Progenitor cell of endocrine pancreas (in vitro differentiated cells): ENCODE results near the gene MRLN. TPM values are rescaled to one million over a fixed set of nuclear protein-coding genes. Genes with fewer than 3 reads are reported as not detected.

Experiments used
- DNase-seq: peaks from one replicate; pipeline ENCODE4 v3.0.0; 2021; ENCODE audit warnings: low spot score; ENCODE audit not compliant: unreplicated experiment
- H3K27ac Mint-ChIP-seq: 2 replicates; pipeline ENCODE4 v1.8.0; 2021; ENCODE audit warnings: mild to moderate bottlenecking, moderate library complexity, mixed read lengths
- H3K27me3 Mint-ChIP-seq: 2 replicates; pipeline ENCODE4 v1.8.0; 2021; ENCODE audit warnings: mixed read lengths
- H3K36me3 Mint-ChIP-seq: 2 replicates; pipeline ENCODE4 v1.8.0; 2022; ENCODE audit warnings: mixed read lengths; ENCODE audit not compliant: insufficient read depth
- H3K4me1 Mint-ChIP-seq: 2 replicates; pipeline ENCODE4 v1.8.0; 2021; ENCODE audit warnings: low read depth, mixed read lengths
- H3K4me3 Mint-ChIP-seq: 2 replicates; pipeline ENCODE4 v1.8.0; 2021; ENCODE audit warnings: low read depth, mild to moderate bottlenecking, moderate library complexity, mixed read lengths
- H3K9me3 Mint-ChIP-seq: 2 replicates; pipeline ENCODE4 v1.8.0; 2021; ENCODE audit warnings: low read depth, mixed read lengths
- CTCF ChIP-seq: fragments of 200-600 bp; sonication (generic); IDR thresholded peaks from one replicate; pipeline ENCODE4 v1.5.0; 2021; ENCODE audit warnings: antibody characterized with exemption, mild to moderate bottlenecking; ENCODE audit not compliant: unreplicated experiment
- total RNA-seq: library from RNA; stranded (reverse); gene quantifications from 2 replicates; pipeline ENCODE4 v1.2.1, GENCODE V29; 2021

MRLN gene
- total RNA-seq, 1 donor from 2014 or later = not detected

- TF ChIP-seq CTCF = no peak
- peaks cover 7% of the 10 kb centered on the region for H3K4me1 Mint-ChIP-seq
- H3K27ac Mint-ChIP-seq = no peak overlapping the region
- no peak overlapping the region for H3K4me3 Mint-ChIP-seq
- DNase-seq = no peak
- no peaks in the 10 kb centered on the region for H3K9me3 Mint-ChIP-seq
- no peaks in the 10 kb centered on the region for H3K27me3 Mint-ChIP-seq
- peaks cover 3% of the 10 kb centered on the region for H3K36me3 Mint-ChIP-seq
These were observed 50.9 kb downstream of the MRLN start for GRCh38 chr10:59702347-59702746.

DNA sequence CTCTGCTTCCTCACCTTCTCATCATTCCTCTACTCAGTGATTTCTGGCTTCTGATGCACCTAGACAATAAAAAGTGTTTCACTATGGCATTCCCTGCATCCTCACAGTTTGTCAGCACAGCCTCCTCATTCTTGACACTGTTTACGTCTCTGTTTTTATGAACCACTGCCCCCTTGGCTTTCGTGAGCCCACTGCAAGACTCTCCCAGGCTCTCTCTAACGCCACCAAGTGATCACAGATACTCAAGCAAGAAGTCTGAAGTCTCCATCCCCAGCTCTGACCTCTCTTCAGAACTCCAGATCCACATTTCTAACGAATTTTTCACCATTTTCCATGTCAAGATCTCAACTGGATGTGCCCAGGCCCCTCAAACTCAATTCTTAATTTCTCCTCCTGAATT is 52.5 kb downstream of the MRLN start:
- no peak overlapping the region for H3K4me3 Mint-ChIP-seq
- peaks cover 3% of the 10 kb centered on the region for H3K36me3 Mint-ChIP-seq
- H3K4me1 Mint-ChIP-seq = peaks cover 7% of the 10 kb centered on the region
- H3K27ac Mint-ChIP-seq = no peak overlapping the region
- no peak for DNase-seq
- no peaks in the 10 kb centered on the region for H3K27me3 Mint-ChIP-seq
- no peaks in the 10 kb centered on the region for H3K9me3 Mint-ChIP-seq
- TF ChIP-seq CTCF = no peak

- no peaks in the 10 kb centered on the region for H3K9me3 Mint-ChIP-seq
These were observed 54.9 kb downstream of the MRLN start for GRCh38 chr10:59698326-59698725.

DNA sequence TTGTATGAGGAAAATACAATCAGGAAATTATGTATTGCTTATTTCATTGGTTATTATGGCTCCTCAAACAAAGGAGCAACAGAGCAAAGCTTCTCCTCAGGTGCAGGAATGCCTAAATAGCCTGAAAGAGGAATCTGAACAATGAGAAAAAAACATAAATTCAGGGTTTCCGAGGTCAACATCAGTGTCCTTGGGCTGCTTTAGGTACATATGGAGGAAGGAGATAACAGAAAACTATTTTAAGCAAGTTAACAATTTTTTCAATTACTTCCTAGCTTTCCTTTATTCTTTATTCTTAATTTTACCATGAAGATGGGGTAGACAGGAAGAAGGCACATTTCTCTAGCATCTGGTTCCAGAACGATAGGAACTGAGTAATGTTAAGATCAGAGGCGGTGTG is 57.6 kb downstream of the MRLN start:
- Mint-ChIP-seq H3K27ac (no peak overlapping the region), H3K36me3 (peaks cover 2% of the 10 kb centered on the region), H3K4me3 (no peak overlapping the region), H3K4me1 (peaks cover 7% of the 10 kb centered on the region), H3K9me3 (no peaks in the 10 kb centered on the region), H3K27me3 (no peaks in the 10 kb centered on the region)
- TF ChIP-seq CTCF = no peak
- DNase-seq = no peak

More at GRCh38 chr10:59698326-59698725, 54.9 kb downstream of the MRLN start:
- Mint-ChIP-seq H3K4me1 (peaks cover 7% of the 10 kb centered on the region), H3K4me3 (no peak overlapping the region), H3K27me3 (no peaks in the 10 kb centered on the region), H3K27ac (no peak overlapping the region), H3K36me3 (peaks cover 2% of the 10 kb centered on the region)
- TF ChIP-seq CTCF = no peak
- no peak for DNase-seq

- Mint-ChIP-seq H3K9me3 (no peaks in the 10 kb centered on the region), H3K27me3 (no peaks in the 10 kb centered on the region), H3K4me3 (no peak overlapping the region), H3K4me1 (peaks cover 7% of the 10 kb centered on the region), H3K36me3 (peaks cover 2% of the 10 kb centered on the region), H3K27ac (no peak overlapping the region)
- TF ChIP-seq CTCF = no peak
- DNase-seq = no peak
These were observed 58.3 kb downstream of the MRLN start for GRCh38 chr10:59694936-59695335.
